Panc1 (cell line): ENCODE data around the gene SOS2. TPM values are rescaled to one million over a fixed set of nuclear protein-coding genes. Genes with fewer than 3 reads are reported as not detected.
A peak's percentile ranks its signal among the peaks of the same experiment; 100 is the strongest.

Experiments
- ATAC-seq: fragments of 200-7000 bp; cut with Tn5 transposase; 2 replicates; pipeline ENCODE4 v1.9.1; 2020; ENCODE audit warnings: mild to moderate bottlenecking, moderate library complexity
- BruUV-seq: library from RNA; stranded (reverse); fragments of 400-500 nt; replicated peaks from 2 replicates; lab custom pipeline; 2021; lab: Mats Ljungman, UMichigan
- CTCF ChIA-PET: fragments of 300-600 bp; sonication (Branson Sonifier 250); formaldehyde crosslinking; loops from one replicate; lab custom pipeline; 2022; ENCODE audit warnings: antibody characterized with exemption; lab: Charles Lee
- POLR2A ChIA-PET: fragments of 300-600 bp; sonication (Branson Sonifier 250); formaldehyde crosslinking; loops from one replicate; lab custom pipeline; 2022; ENCODE audit warnings: antibody characterized with exemption; lab: Charles Lee
- DNase-seq: peaks from one replicate; pipeline ENCODE4 v3.0.0-alpha.2; 2010; ENCODE audit warnings: low read depth, low spot score
- H3K27ac ChIP-seq: 2 replicates; pipeline ENCODE4 v1.5.1; 2011; ENCODE audit warnings: mild to moderate bottlenecking, low read length, inconsistent platforms
- H3K27me3 ChIP-seq: fragments of 200-500 bp; sonication (Bioruptor generic); 2 replicates; pipeline ENCODE4 v1.6.0; 2014; ENCODE audit warnings: low read length, inconsistent platforms; ENCODE audit not compliant: control insufficient read depth, insufficient read depth
- H3K36me3 ChIP-seq: fragments of 200-500 bp; sonication (Bioruptor generic); 2 replicates; pipeline ENCODE4 v1.5.1; 2014; ENCODE audit warnings: inconsistent platforms, mild to moderate bottlenecking, low read length, moderate library complexity; ENCODE audit not compliant: control insufficient read depth, insufficient read depth
- H3K4me1 ChIP-seq: 2 replicates; pipeline ENCODE4 v1.5.1; 2011; ENCODE audit warnings: inconsistent platforms, mild to moderate bottlenecking, low read length, moderate library complexity; ENCODE audit not compliant: control insufficient read depth, insufficient read depth
- H3K4me3 ChIP-seq, 2 experiments: 2 replicates each; pipeline ENCODE4 v1.5.1; 2011 to 2012; ENCODE audit warnings: low read depth in 2 of 2, low read length in 2 of 2, mild to moderate bottlenecking in 2 of 2, inconsistent platforms in 1 of 2, moderate library complexity in 1 of 2
- H3K9me3 ChIP-seq: fragments of 200-500 bp; sonication (Bioruptor generic); 2 replicates; pipeline ENCODE4 v1.5.1; 2014; ENCODE audit warnings: low read depth, mild to moderate bottlenecking, inconsistent platforms, low read length, moderate library complexity; ENCODE audit not compliant: control insufficient read depth, insufficient read depth
- CTCF ChIP-seq: fragments of 450-650 bp; IDR thresholded peaks from 2 replicates; pipeline ENCODE4 v1.5.1; 2017; ENCODE audit warnings: mild to moderate bottlenecking
- POLR2AphosphoS5 ChIP-seq: IDR thresholded peaks from 2 replicates; pipeline ENCODE4 v1.6.1; 2012; ENCODE audit warnings: mild to moderate bottlenecking, low read depth, low read length, moderate library complexity
- SIN3A ChIP-seq: IDR thresholded peaks from 2 replicates; pipeline ENCODE4 v1.6.1; 2012; ENCODE audit warnings: low read depth, mild to moderate bottlenecking, low read length, moderate library complexity, borderline replicate concordance; ENCODE audit not compliant: insufficient read depth
- TCF7L2 ChIP-seq: IDR thresholded peaks from 2 replicates; pipeline ENCODE4 v1.6.1; 2011; ENCODE audit warnings: mild to moderate bottlenecking, low read depth, low read length, inconsistent platforms
- in situ Hi-C: cut with HindIII; loops from 2 replicates; pipeline ENCODE4 v1.10.0; 2016; ENCODE audit warnings: low sequenced_read_pairs, low pct_unique_long_range_greater_than_20kb
- intact Hi-C: fragments of 100-400 bp; cut with micrococcal nuclease; formaldehyde crosslinking; loops from one replicate; pipeline ENCODE4 v1.10.0; 2022; ENCODE audit not compliant: unreplicated experiment
- total RNA-seq: library from RNA; stranded (reverse); gene quantifications from one replicate; pipeline ENCODE4 v1.2.1, GENCODE V29; 2021; ENCODE audit not compliant: unreplicated experiment
- TF ChIP-seq, protein P1 (sequence below), 2 experiments: IDR thresholded peaks; 2 replicates each; pipeline ENCODE4 v1.6.1; 2011 to 2012; ENCODE audit warnings: low read depth in 2 of 2, control low read depth in 1 of 2, low read length in 1 of 2, mild to moderate bottlenecking in 1 of 2, moderate library complexity in 1 of 2; ENCODE audit not compliant: insufficient read depth in 1 of 2

SOS2 gene
- total RNA-seq, 1 experiment from 2014 or later = 21.2 TPM

- ATAC-seq = no peak
- intact Hi-C loops (no loop called here), in situ Hi-C loops (no loop called here)
- TF ChIP-seq TCF7L2 (no peak), SIN3A (no peak), CTCF (no peak), POLR2AphosphoS5 (no peak)
- TF ChIP-seq, protein P1, sequence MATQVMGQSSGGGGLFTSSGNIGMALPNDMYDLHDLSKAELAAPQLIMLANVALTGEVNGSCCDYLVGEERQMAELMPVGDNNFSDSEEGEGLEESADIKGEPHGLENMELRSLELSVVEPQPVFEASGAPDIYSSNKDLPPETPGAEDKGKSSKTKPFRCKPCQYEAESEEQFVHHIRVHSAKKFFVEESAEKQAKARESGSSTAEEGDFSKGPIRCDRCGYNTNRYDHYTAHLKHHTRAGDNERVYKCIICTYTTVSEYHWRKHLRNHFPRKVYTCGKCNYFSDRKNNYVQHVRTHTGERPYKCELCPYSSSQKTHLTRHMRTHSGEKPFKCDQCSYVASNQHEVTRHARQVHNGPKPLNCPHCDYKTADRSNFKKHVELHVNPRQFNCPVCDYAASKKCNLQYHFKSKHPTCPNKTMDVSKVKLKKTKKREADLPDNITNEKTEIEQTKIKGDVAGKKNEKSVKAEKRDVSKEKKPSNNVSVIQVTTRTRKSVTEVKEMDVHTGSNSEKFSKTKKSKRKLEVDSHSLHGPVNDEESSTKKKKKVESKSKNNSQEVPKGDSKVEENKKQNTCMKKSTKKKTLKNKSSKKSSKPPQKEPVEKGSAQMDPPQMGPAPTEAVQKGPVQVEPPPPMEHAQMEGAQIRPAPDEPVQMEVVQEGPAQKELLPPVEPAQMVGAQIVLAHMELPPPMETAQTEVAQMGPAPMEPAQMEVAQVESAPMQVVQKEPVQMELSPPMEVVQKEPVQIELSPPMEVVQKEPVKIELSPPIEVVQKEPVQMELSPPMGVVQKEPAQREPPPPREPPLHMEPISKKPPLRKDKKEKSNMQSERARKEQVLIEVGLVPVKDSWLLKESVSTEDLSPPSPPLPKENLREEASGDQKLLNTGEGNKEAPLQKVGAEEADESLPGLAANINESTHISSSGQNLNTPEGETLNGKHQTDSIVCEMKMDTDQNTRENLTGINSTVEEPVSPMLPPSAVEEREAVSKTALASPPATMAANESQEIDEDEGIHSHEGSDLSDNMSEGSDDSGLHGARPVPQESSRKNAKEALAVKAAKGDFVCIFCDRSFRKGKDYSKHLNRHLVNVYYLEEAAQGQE (IDR thresholded peaks at IDR 0.05; ENCODE audit: insufficient read depth in 1 of 2, low read depth in 2 of 2, low read length in 1 of 2) = no peak
- H3K4me3 ChIP-seq = no peak overlapping the region
- CTCF ChIA-PET = interaction anchor here (0.6 kb wide), 1 partner anchor 140 kb away, joined by 5 read pairs; no protein-coding TSS in a partner anchor
- H3K36me3 ChIP-seq = no peaks in the 10 kb centered on the region
- no peak for DNase-seq
- H3K9me3 ChIP-seq = no peaks in the 10 kb centered on the region
- no peaks in the 10 kb centered on the region for H3K4me1 ChIP-seq
- H3K27ac ChIP-seq = no peak overlapping the region
- no TSS peak for BruUV-seq
- POLR2A ChIA-PET = no interaction called here
- H3K27me3 ChIP-seq = no peaks in the 10 kb centered on the region
Measured at GRCh38 chr14:50072395-50072794, 159.0 kb downstream of the SOS2 start.

DNA sequence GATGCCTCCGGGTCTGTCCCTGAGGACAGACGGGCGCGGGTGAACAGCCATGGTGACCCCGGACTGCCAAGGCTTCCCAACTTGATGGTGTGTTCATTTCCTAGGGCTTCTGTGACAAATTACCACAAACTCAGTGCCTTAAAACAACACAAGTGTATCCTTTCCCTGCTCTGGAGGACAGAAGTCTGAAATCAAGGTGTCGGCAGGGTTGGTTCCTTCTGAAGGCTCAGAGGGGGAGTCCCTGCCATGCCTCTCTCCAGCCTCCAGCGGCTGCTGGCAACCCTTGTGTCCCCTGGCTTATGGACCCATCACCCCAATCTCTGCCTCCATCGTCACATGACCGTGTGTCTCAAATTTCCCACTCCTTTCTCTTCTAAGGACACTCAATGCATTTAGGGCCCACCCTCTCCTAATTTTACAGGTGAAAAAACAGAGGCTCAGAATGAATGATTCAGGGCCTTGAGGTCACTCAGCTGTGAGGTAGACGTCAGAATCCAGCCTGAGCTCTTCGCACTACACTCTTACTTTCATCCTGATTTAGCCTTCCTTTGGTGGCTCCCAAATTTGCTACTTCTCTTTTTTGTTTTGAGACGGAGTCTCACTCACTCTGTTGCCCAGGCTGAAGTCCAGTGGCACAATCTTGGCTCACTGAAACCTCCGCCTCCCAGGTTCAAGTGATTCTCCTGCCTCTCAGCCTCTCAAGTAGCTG, 160.4 kb downstream of the SOS2 start:
- ChIA-PET POLR2A (no interaction called here), CTCF (no interaction called here)
- Histone ChIP-seq H3K36me3 (no peaks in the 10 kb centered on the region), H3K4me1 (no peaks in the 10 kb centered on the region), H3K9me3 (no peaks in the 10 kb centered on the region), H3K4me3 (no peak overlapping the region), H3K27ac (peak overlapping the region; percentile 44; the same call in 1 of the 2 replicates), H3K27me3 (no peaks in the 10 kb centered on the region)
- ATAC-seq (no peak), DNase-seq (no peak)
- intact Hi-C loops = loop anchor here (2.0 kb wide), 1 partner anchor 18 kb away; no protein-coding TSS in a partner anchor
- no TSS peak for BruUV-seq
- in situ Hi-C loops = no loop called here
- TF ChIP-seq, protein P1 (IDR thresholded peaks at IDR 0.05; ENCODE audit: insufficient read depth in 1 of 2, low read depth in 2 of 2, low read length in 1 of 2) = no peak
- TF ChIP-seq POLR2AphosphoS5 (no peak), SIN3A (no peak), TCF7L2 (no peak), CTCF (no peak)
